Mammary epithelial cell (primary cell): Measurements from ENCODE around the gene ZNF79.

Experiments used
- EZH2 ChIP-seq: IDR thresholded peaks from 2 replicates; pipeline ENCODE4 v1.6.1; 2012; ENCODE audit warnings: low read length, inconsistent platforms, borderline replicate concordance
- TF ChIP-seq, protein P1 (sequence below), 2 donors: IDR thresholded peaks in 1 of 2; conservative IDR thresholded peaks in 1 of 2; 2 replicates each; pipeline ENCODE4 v1.5.1; 2011 to 2012; ENCODE audit warnings: inconsistent platforms in 2 of 2, low read length in 2 of 2, mild to moderate bottlenecking in 2 of 2, control low read depth in 1 of 2, low read depth in 1 of 2; ENCODE audit not compliant: insufficient read depth in 1 of 2; ENCODE audit errors: extremely low read depth in 1 of 2

DNA sequence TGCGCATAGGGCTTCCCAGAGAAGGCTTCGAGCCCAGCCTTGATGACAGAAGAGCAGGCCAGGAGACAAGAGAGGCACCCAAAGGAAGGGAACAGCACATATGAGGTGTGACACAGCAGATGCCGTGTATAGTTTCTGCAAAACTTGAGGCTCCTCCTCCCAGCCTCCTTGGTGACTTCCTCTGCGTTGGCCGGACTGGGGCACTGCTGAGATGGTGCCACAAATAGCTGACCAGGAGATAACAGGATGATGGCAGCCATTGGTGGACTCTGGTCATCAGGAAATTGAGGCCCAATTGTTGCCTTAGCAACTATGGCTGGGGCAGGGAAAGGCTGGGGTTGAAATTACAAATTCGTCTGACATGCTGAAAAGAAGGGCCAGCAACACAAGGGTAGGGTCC is 4.8 kb upstream of the ZNF79 start:
- TF ChIP-seq, protein P1, sequence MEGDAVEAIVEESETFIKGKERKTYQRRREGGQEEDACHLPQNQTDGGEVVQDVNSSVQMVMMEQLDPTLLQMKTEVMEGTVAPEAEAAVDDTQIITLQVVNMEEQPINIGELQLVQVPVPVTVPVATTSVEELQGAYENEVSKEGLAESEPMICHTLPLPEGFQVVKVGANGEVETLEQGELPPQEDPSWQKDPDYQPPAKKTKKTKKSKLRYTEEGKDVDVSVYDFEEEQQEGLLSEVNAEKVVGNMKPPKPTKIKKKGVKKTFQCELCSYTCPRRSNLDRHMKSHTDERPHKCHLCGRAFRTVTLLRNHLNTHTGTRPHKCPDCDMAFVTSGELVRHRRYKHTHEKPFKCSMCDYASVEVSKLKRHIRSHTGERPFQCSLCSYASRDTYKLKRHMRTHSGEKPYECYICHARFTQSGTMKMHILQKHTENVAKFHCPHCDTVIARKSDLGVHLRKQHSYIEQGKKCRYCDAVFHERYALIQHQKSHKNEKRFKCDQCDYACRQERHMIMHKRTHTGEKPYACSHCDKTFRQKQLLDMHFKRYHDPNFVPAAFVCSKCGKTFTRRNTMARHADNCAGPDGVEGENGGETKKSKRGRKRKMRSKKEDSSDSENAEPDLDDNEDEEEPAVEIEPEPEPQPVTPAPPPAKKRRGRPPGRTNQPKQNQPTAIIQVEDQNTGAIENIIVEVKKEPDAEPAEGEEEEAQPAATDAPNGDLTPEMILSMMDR (conservative IDR thresholded peaks at IDR 0.05 in 1 of 2, IDR thresholded peaks at IDR 0.05 in 1 of 2; ENCODE audit: extremely low read depth in 1 of 2, insufficient read depth in 1 of 2, low read depth in 1 of 2, low read length in 2 of 2): no peak
- TF ChIP-seq EZH2: no peak
